ENCODE measurements around the gene MYRFL. TPM values are rescaled to one million over a fixed set of nuclear protein-coding genes. Genes with fewer than 3 reads are reported as not detected.

The MYRFL gene
- total and polyA plus RNA-seq, 2 of the 8 experiments (the other 6 are each of a cell fraction or from before 2014, with no cell fraction given), result 1.1 to 2.0 TPM

DNA sequence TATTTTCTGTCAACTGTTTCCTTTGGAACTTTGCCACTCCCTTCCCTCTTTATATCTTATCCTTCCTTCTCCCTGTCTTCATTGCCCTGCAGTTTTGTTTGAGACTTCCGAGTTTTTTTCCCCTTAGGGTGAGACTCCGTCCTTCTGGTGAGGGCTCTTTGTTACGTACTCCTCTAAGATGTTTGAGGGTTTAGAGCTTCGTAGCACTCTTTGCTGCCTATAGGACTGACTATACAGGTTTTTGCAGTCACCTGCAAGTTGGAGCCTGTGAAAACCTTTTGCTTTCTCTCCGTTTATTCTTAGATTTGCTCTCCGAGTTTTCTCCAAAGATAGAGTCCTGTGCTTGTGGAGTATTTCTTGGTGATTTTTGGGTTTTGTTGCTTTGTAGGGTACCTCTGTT, 41.7 kb upstream of the MYRFL start:
- no peak overlapping the region for H4K5ac ChIP-seq (ENCODE audit: insufficient read length, low read depth, low read length)
- no peak overlapping the region for H3K9ac ChIP-seq (replicated peaks in 1 of 4; ENCODE audit: extremely low read depth in 1 of 4, low read depth in 3 of 4, low read length in 3 of 4)
- POLR2A ChIA-PET (ENCODE audit: partially characterized antibody), result interaction anchor here (0.9 kb wide), 1 partner anchor 20 kb away, joined by 5 read pairs; no protein-coding TSS in a partner anchor
- H3K56ac ChIP-seq (replicated peaks; ENCODE audit: insufficient read length, low read depth, low read length), result no peak overlapping the region
- H3K9me3 ChIP-seq (ENCODE audit: insufficient read depth in 2 of 2, low read depth in 1 of 2, low read length in 1 of 2), result no peaks in the 10 kb centered on the region
- no peak overlapping the region for H4K8ac ChIP-seq (ENCODE audit: extremely low read depth, insufficient read depth, low read length)
- H2BK120ac ChIP-seq (replicated peaks; ENCODE audit: low read depth, low read length), result no peak overlapping the region
- H2BK12ac ChIP-seq (ENCODE audit: low read depth, low read length), result no peak overlapping the region
- H3K79me1 ChIP-seq (ENCODE audit: low read depth, low read length), result peaks cover 5% of the 10 kb centered on the region; the same call in 1 of the 2 replicates
- H3K4me1 ChIP-seq (replicated peaks in 1 of 4; ENCODE audit: control insufficient read depth in 3 of 4, insufficient read depth in 4 of 4, low read length in 3 of 4), result no peaks in the 10 kb centered on the region; a peak in 2 of 7 replicates
- no peak overlapping the region for H3K14ac ChIP-seq (ENCODE audit: insufficient read length)
- TF ChIP-seq BRCA1 (IDR thresholded peaks at IDR 0.05; ENCODE audit: low read depth, low read length) (no peak), YY1 (IDR thresholded peaks at IDR 0.05; ENCODE audit: low read depth, low read length) (no peak), NANOG (IDR thresholded peaks at IDR 0.05; ENCODE audit: insufficient read depth, low read depth, low read length, poor library complexity, severe bottlenecking) (no peak), TEAD4 (IDR thresholded peaks at IDR 0.05; ENCODE audit: low read depth, low read length) (no peak), EP300 (IDR thresholded peaks at IDR 0.05; ENCODE audit: borderline replicate concordance in 1 of 2, low read depth in 2 of 2, low read length in 2 of 2) (no peak), MAFK (IDR thresholded peaks at IDR 0.05; ENCODE audit: low read depth, low read length) (no peak), ATF2 (IDR thresholded peaks at IDR 0.05; ENCODE audit: low read length) (no peak), SAP30 (IDR thresholded peaks at IDR 0.05; ENCODE audit: insufficient read depth, insufficient replicate concordance, low read length) (no peak), CHD1 (IDR thresholded peaks at IDR 0.05; ENCODE audit: low read depth, low read length) (no peak), SIX5 (IDR thresholded peaks at IDR 0.05; ENCODE audit: low read depth, low read length) (no peak), RFX5 (IDR thresholded peaks at IDR 0.05; ENCODE audit: borderline replicate concordance, low read depth, low read length) (no peak)
- 90% methylated on average over 6 of the region's 6 CpGs; no CpG with 5 or more reads in 1 of the 2 experiments for WGBS, 2 experiments (ENCODE audit: extremely low coverage in 1 of 2, insufficient coverage in 1 of 2, insufficient read length in 1 of 2, insufficient replicate concordance in 2 of 2, low coverage in 1 of 2, low lambda C conversion rate in 2 of 2, missing lambda C conversion rate in 1 of 2)
- peaks cover 0 to under 1% (median 0%) of the 10 kb centered on the region in 4 experiments; a peak in 1 of 7 replicates for H3K27me3 ChIP-seq (replicated peaks in 1 of 4; ENCODE audit: control insufficient read depth in 3 of 4, extremely low read depth in 1 of 4, insufficient read depth in 3 of 4, low read length in 3 of 4)
- H3K4me2 ChIP-seq (ENCODE audit: insufficient read depth in 1 of 2, low read depth in 2 of 2, low read length in 2 of 2), result no peak overlapping the region
- DNase-seq (ENCODE audit: low read depth in 1 of 2, low spot score in 2 of 2) (no peak), FAIRE-seq (no peak)
- CTCF ChIA-PET (ENCODE audit: partially characterized antibody), result interaction anchor here (0.6 to 1.7 kb wide), 6 partner anchors 10 to 96 kb away, joined by 3 to 5 read pairs (median 3); no protein-coding TSS in a partner anchor
- H4K20me1 ChIP-seq (replicated peaks in 1 of 2; ENCODE audit: control insufficient read depth in 1 of 2, insufficient read depth in 2 of 2, low read length in 2 of 2), result peaks cover 0 to 2% of the 10 kb centered on the region in 2 experiments
- no peak overlapping the region for H2BK20ac ChIP-seq (ENCODE audit: low read length)
- H3K79me2 ChIP-seq (ENCODE audit: control insufficient read depth in 1 of 2, insufficient read depth in 2 of 2, low read length in 2 of 2), result no peaks in the 10 kb centered on the region
- H4K91ac ChIP-seq (replicated peaks; ENCODE audit: insufficient read length, low read length), result no peak overlapping the region
- no peak overlapping the region for H3K4me3 ChIP-seq (ENCODE audit: extremely low read depth in 1 of 4, insufficient read depth in 2 of 4, low read depth in 3 of 4, low read length in 4 of 4)
- no peak overlapping the region for H2BK5ac ChIP-seq (ENCODE audit: low read depth, low read length)
- H3K36me3 ChIP-seq (ENCODE audit: control insufficient read depth in 2 of 4, insufficient read depth in 4 of 4, low read length in 3 of 4), result peaks cover 0 to 7% (median under 1%) of the 10 kb centered on the region in 4 experiments; a peak in 2 of 8 replicates
- H2AFZ ChIP-seq (ENCODE audit: low read length), result no peak overlapping the region
- H2AK5ac ChIP-seq (ENCODE audit: low read depth, low read length), result no peak overlapping the region
- no peak overlapping the region for H3K4ac ChIP-seq (replicated peaks; ENCODE audit: insufficient read length, low read depth, low read length)
- no peak overlapping the region for H3K18ac ChIP-seq (ENCODE audit: extremely low read depth, low read length)
- H3K27ac ChIP-seq (ENCODE audit: low read depth, low read length), result no peak overlapping the region
- no peak overlapping the region for H2BK15ac ChIP-seq (ENCODE audit: low read length)
- no peak overlapping the region for H3K23ac ChIP-seq (ENCODE audit: insufficient read length)
- no peaks in the 10 kb centered on the region for H3K23me2 ChIP-seq (ENCODE audit: low read depth, low read length)
